PC-9 (cell line): ENCODE measurements around the gene SOD2. TPM values are rescaled to one million over a fixed set of nuclear protein-coding genes. Genes with fewer than 3 reads are reported as not detected.
"Not testable (repeated sequence)": the region's sequence is repeated elsewhere in the genome, so short reads cannot be mapped to it uniquely, and the experiment has no call there.

Experiments used
- BruUV-seq: library from RNA; stranded (reverse); fragments of 400-500 nt; replicated peaks from 2 replicates; lab custom pipeline; 2021; lab: Mats Ljungman, UMichigan
- CTCF ChIA-PET: fragments of 300-600 bp; sonication (Branson Sonifier 250); formaldehyde crosslinking; loops from one replicate; lab custom pipeline; 2022; ENCODE audit warnings: antibody characterized with exemption; lab: Charles Lee
- POLR2A ChIA-PET: fragments of 300-600 bp; sonication (Branson Sonifier 250); formaldehyde crosslinking; loops from one replicate; lab custom pipeline; 2022; ENCODE audit warnings: antibody characterized with exemption; ENCODE audit not compliant: unreplicated experiment; lab: Charles Lee
- DNase-seq, 2 experiments: peaks; one replicate each; pipeline versions ENCODE4 v3.0.0 to v3.0.0-alpha.2; 2015 to 2022; ENCODE audit warnings: mixed read lengths in 1 of 2
- H2AFZ ChIP-seq: fragments of 200-600 bp; sonication (generic); 2 replicates; pipeline ENCODE4 v1.8.1; 2017; ENCODE audit warnings: antibody characterized with exemption
- H3F3A ChIP-seq: fragments of 200-600 bp; sonication (generic); 2 replicates; pipeline ENCODE4 v1.8.1; 2017; ENCODE audit warnings: antibody characterized with exemption, mild to moderate bottlenecking, low read depth; ENCODE audit not compliant: insufficient read depth
- H3K27ac ChIP-seq: fragments of 200-600 bp; sonication (generic); 2 replicates; pipeline ENCODE4 v1.6.1; 2016; ENCODE audit warnings: mixed run types
- H3K27me3 ChIP-seq: fragments of 200-600 bp; sonication (generic); 2 replicates; pipeline ENCODE4 v1.6.1; 2016; ENCODE audit warnings: low read depth, mixed run types; ENCODE audit not compliant: insufficient read depth
- H3K36me3 ChIP-seq: fragments of 200-600 bp; sonication (generic); 2 replicates; pipeline ENCODE4 v1.6.1; 2016; ENCODE audit warnings: low read depth, mixed run types
- H3K4me1 ChIP-seq: fragments of 200-600 bp; sonication (generic); replicated peaks from 2 replicates; pipeline ENCODE4 v1.6.1; 2016; ENCODE audit warnings: mixed run types; ENCODE audit not compliant: insufficient read depth
- H3K4me2 ChIP-seq: fragments of 200-600 bp; sonication (generic); 2 replicates; pipeline ENCODE4 v1.6.1; 2017; ENCODE audit warnings: mixed run types
- H3K4me3 ChIP-seq: fragments of 200-600 bp; sonication (generic); 2 replicates; pipeline ENCODE4 v1.6.1; 2016; ENCODE audit warnings: mixed run types
- H3K79me2 ChIP-seq: fragments of 200-600 bp; sonication (generic); 2 replicates; pipeline ENCODE4 v1.6.1; 2017; ENCODE audit warnings: low read depth, mixed run types
- H3K9me2 ChIP-seq: fragments of 200-600 bp; sonication (generic); 2 replicates; pipeline ENCODE4 v1.8.1; 2017; ENCODE audit warnings: mild to moderate bottlenecking; ENCODE audit not compliant: insufficient read depth
- H3K9me3 ChIP-seq: fragments of 200-600 bp; sonication (generic); 2 replicates; pipeline ENCODE4 v1.8.1; 2016; ENCODE audit warnings: low read depth; ENCODE audit not compliant: insufficient read depth
- H4K20me1 ChIP-seq: fragments of 200-600 bp; sonication (generic); 2 replicates; pipeline ENCODE4 v1.8.1; 2017; ENCODE audit not compliant: insufficient read depth
- EZH2 ChIP-seq: fragments of 200-600 bp; sonication (generic); IDR thresholded peaks from 2 replicates; pipeline ENCODE4 v1.8.0; 2017; ENCODE audit warnings: antibody characterized with exemption, low read depth
- intact Hi-C: fragments of 100-400 bp; cut with micrococcal nuclease; formaldehyde crosslinking; loops from one replicate; pipeline ENCODE4 v1.10.0; 2022; ENCODE audit not compliant: unreplicated experiment
- total RNA-seq: library from RNA; stranded (reverse); gene quantifications from 2 replicates; pipeline ENCODE4 v1.2.3, GENCODE V29; 2021
- TF ChIP-seq, protein P1 (sequence below): fragments of 200-600 bp; sonication (generic); conservative IDR thresholded peaks from 2 replicates; pipeline ENCODE4 v1.6.1; 2017; ENCODE audit warnings: mixed run types, antibody characterized with exemption, mild to moderate bottlenecking, moderate library complexity

Gene SOD2
- total RNA-seq, 1 experiment from 2014 or later: 63.3 TPM

DNA sequence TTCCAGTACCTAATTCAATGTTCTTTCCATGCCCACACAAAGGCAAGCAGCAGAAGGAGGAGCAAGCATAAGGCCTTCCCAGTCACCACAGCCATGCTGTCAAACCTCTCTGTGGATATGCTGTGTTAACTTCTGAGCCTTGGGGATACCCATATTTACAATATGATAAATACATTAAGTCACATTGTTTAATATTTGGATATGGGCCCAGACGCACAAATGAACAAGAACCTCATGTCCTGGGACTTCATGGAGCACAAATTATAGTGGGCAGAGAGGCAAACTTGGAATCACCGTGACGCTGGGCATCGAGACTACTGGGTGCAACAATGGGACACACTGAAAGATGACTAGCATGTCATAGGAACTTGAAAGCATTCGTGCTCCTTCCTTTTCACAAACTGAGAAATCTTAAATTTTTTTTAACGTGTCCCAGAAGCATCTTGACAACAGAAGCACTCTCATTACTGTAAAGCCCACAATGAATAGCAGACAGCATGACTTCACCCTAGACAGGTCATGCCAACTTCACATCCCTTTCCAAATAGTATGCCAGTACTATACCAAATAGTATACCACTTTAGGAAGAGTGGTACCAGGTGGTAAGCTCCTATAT, 16.0 kb downstream of the SOD2 start:
- BruUV-seq: no TSS peak

DNA sequence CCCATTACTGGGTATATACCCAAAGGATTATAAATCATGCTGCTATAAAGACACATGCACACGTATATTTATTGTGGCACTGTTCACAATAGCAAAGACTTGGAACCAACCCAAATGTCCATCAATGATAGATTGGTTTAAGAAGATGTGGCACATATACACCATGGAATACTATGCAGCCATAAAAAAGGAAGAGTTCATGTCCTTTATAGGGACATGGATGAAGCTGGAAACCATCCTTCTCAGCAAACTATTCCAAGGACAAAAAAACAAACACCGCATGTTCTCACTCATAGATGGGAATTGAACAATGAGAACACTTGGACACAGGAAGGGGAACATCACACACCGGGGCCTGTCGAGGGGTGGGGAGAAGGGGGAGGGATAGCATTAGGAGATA, 16.8 kb downstream of the SOD2 start:
- H3K9me2 ChIP-seq, H3K79me2 ChIP-seq, BruUV-seq, H2AFZ ChIP-seq, H4K20me1 ChIP-seq, intact Hi-C loops, DNase-seq, H3K27me3 ChIP-seq, H3K4me2 ChIP-seq, H3F3A ChIP-seq, POLR2A ChIA-PET, H3K36me3 ChIP-seq, CTCF ChIA-PET, H3K4me3 ChIP-seq, H3K4me1 ChIP-seq, H3K27ac ChIP-seq, H3K9me3 ChIP-seq: not testable (repeated sequence)

More for the DNA sequence above, 16.0 kb downstream of the SOD2 start:
- intact Hi-C loops: no loop called here
- no peak overlapping the region for H3K4me2 ChIP-seq
- ChIA-PET CTCF (no interaction called here), POLR2A (no interaction called here)
- no peaks in the 10 kb centered on the region for H3K9me2 ChIP-seq
- H3K27me3 ChIP-seq: no peaks in the 10 kb centered on the region
- no peak overlapping the region for H2AFZ ChIP-seq
- no peak for DNase-seq
- no peak overlapping the region for H3K4me3 ChIP-seq
- no peak overlapping the region for H3K27ac ChIP-seq
- no peaks in the 10 kb centered on the region for H4K20me1 ChIP-seq
- H3K9me3 ChIP-seq: no peaks in the 10 kb centered on the region
- no peaks in the 10 kb centered on the region for H3K36me3 ChIP-seq
- H3K79me2 ChIP-seq: no peaks in the 10 kb centered on the region
- TF ChIP-seq, protein P1, sequence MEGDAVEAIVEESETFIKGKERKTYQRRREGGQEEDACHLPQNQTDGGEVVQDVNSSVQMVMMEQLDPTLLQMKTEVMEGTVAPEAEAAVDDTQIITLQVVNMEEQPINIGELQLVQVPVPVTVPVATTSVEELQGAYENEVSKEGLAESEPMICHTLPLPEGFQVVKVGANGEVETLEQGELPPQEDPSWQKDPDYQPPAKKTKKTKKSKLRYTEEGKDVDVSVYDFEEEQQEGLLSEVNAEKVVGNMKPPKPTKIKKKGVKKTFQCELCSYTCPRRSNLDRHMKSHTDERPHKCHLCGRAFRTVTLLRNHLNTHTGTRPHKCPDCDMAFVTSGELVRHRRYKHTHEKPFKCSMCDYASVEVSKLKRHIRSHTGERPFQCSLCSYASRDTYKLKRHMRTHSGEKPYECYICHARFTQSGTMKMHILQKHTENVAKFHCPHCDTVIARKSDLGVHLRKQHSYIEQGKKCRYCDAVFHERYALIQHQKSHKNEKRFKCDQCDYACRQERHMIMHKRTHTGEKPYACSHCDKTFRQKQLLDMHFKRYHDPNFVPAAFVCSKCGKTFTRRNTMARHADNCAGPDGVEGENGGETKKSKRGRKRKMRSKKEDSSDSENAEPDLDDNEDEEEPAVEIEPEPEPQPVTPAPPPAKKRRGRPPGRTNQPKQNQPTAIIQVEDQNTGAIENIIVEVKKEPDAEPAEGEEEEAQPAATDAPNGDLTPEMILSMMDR: no peak
- TF ChIP-seq EZH2: no peak
- 0 out of 2 replicates have a peak, but pooled peaks cover 5% of the 10 kb centered on the region for H3F3A ChIP-seq
- no peaks in the 10 kb centered on the region for H3K4me1 ChIP-seq

DNA sequence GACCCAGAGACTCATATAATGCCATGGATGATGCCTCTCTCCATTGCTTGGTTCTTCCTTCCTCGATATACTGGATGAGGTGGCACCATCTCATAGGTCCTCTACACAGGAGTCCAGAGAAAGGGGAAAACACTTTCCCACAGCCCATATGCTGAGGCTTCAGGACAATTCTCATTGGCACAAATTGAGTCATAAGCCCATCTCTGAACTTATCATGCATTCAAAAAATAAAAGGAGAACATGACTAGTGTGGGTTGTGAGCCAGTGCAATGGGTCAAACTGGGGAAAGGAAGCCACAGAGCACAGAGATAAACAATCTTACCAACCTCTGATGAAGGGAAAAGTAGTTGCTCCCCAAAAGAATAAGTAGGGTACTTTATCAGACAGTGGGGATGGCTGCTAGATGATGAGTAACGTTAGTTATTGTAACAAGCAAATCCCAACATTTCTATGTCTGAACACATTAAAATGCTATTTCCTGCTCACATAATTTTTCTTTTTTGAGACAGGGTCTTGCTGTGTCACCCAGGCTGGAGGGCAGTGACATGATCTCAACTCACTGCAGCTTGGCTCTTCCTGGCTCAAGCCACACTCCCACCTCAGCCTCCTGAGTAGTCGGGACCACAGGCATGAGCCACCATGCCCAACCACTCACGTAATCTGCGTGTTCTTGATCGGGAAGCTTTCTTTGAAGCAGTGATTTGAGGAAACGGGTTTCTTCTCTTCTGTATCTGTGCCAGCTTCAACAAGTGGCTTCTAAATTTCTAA, 27.0 kb downstream of the SOD2 start:
- CTCF ChIA-PET: no interaction called here

DNA sequence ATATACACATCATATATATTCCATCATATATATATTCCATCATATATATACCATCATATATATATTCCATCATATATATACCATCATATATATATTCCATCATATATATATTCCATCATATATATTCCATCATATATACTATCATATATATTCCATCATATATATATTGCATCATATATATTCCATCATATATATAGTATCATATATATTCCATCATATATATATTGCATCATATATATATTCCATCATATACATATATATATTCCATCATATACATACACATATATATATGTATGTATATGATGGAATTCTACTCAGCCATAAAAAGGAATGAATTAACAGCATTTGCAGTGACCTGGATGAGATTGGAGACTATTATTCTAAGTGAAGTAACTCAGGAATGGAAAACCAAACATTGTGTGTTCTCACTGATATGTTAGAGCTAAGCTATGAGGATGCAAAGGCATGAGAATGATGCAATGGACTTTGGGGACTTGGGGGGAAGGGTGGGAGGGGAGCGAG, 29.6 kb downstream of the SOD2 start:
- H3K4me1 ChIP-seq, CTCF ChIA-PET: not testable (repeated sequence)

More for the DNA sequence above, 27.0 kb downstream of the SOD2 start:
- H2AFZ ChIP-seq: no peak overlapping the region
- no peaks in the 10 kb centered on the region for H4K20me1 ChIP-seq
- no peak for DNase-seq
- H3K4me3 ChIP-seq: no peak overlapping the region
- H3K4me1 ChIP-seq: no peaks in the 10 kb centered on the region
- TF ChIP-seq EZH2: no peak
- TF ChIP-seq, protein P1: no peak
- H3K9me2 ChIP-seq: no peaks in the 10 kb centered on the region
- no peaks in the 10 kb centered on the region for H3K79me2 ChIP-seq
- intact Hi-C loops: no loop called here
- POLR2A ChIA-PET: no interaction called here
- no peaks in the 10 kb centered on the region for H3K27me3 ChIP-seq
- no peak overlapping the region for H3K27ac ChIP-seq
- no peak overlapping the region for H3K4me2 ChIP-seq
- no peaks in the 10 kb centered on the region for H3K36me3 ChIP-seq
- no peaks in the 10 kb centered on the region for H3F3A ChIP-seq
- no peaks in the 10 kb centered on the region for H3K9me3 ChIP-seq
- BruUV-seq: no TSS peak

DNA sequence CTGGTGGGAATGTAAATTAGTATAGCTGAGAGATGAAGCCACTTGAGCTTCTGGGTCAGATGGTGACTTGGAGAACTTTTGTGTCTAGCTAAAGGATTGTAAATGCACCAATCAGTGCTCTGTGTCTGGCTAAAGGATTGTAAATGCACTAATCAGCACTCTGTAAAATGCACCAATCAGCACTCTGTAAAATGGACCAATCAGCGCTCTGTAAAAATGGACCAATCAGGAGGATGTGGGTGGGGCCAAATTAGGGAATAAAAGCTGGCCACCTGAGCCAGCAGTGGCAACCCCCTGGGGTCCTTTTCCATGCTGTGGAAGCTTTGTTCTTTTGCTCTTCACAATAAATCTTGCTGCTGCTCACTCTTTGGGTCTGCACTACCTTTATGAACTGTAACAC, 31.1 kb downstream of the SOD2 start:
- DNase-seq, H3K27me3 ChIP-seq, H3K4me3 ChIP-seq, H3K4me1 ChIP-seq, H3K36me3 ChIP-seq, H3K4me2 ChIP-seq, H3F3A ChIP-seq, H3K9me2 ChIP-seq, POLR2A ChIA-PET, BruUV-seq, CTCF ChIA-PET, H4K20me1 ChIP-seq, H3K9me3 ChIP-seq, H2AFZ ChIP-seq, H3K79me2 ChIP-seq, intact Hi-C loops, H3K27ac ChIP-seq: not testable (repeated sequence)

More for the DNA sequence above, 29.6 kb downstream of the SOD2 start:
- H4K20me1 ChIP-seq, H3K27ac ChIP-seq, H3K79me2 ChIP-seq, H3K36me3 ChIP-seq, POLR2A ChIA-PET, H3K27me3 ChIP-seq, intact Hi-C loops, H3K4me3 ChIP-seq, H2AFZ ChIP-seq, DNase-seq, H3K9me3 ChIP-seq, H3K9me2 ChIP-seq, H3F3A ChIP-seq, BruUV-seq, H3K4me2 ChIP-seq: not testable (repeated sequence)
